Thyroid gland (tissue), 4 donors: Measurements from ENCODE around the gene PLXDC2. TPM values are rescaled to one million over a fixed set of nuclear protein-coding genes. Genes with fewer than 3 reads are reported as not detected.

Experiments used
- DNase-seq, 2 donors: peaks; one replicate each; pipeline ENCODE4 v3.0.0-alpha.2; 2019
- H3K27ac ChIP-seq, 3 donors: fragments of 200-600 bp; sonication (generic); 1 replicate in 2 of 3; 2 replicates in 1 of 3; pipeline ENCODE4 v1.5.1; 2016 to 2019; ENCODE audit warnings: mild to moderate bottlenecking in 1 of 3, moderate library complexity in 1 of 3
- H3K27me3 ChIP-seq: fragments of 200-600 bp; sonication (generic); one replicate; pipeline ENCODE4 v1.5.1; 2019
- H3K36me3 ChIP-seq, 2 donors: fragments of 200-600 bp; sonication (generic); one replicate each; pipeline ENCODE4 v1.5.1; 2016 to 2019
- H3K4me1 ChIP-seq, 2 donors: fragments of 200-600 bp; sonication (generic); one replicate each; pipeline ENCODE4 v1.5.1; 2017 to 2019
- H3K4me3 ChIP-seq, 3 donors: fragments of 200-600 bp; sonication (generic); replicated peaks in 1 of 3; 1 replicate in 2 of 3; 2 replicates in 1 of 3; pipeline ENCODE4 v1.5.1; 2016; ENCODE audit warnings: mild to moderate bottlenecking in 1 of 3
- H3K9me3 ChIP-seq: fragments of 200-600 bp; sonication (generic); one replicate; pipeline ENCODE4 v1.5.1; 2017
- POLR2A ChIP-seq, 2 donors: fragments of 450-650 bp; IDR thresholded peaks; one replicate each; pipeline ENCODE4 v1.6.1; 2017; ENCODE audit warnings: antibody characterized with exemption in 2 of 2, mild to moderate bottlenecking in 2 of 2, moderate library complexity in 1 of 2
- WGBS, 2 donors: methylation state at CpG; one replicate each; pipeline ENCODE4 v1.1.5; 2017; 5-methylcytosine and 5-hydroxymethylcytosine counted together
- intact Hi-C: fragments of 100-400 bp; cut with DNase I; formaldehyde crosslinking; loops from one replicate; pipeline ENCODE4 v1.15.1; 2023
- total RNA-seq, 4 donors: library from RNA; depleted of rRNA; stranded (reverse); fragments of >200 nt; gene quantifications; one replicate each; pipeline ENCODE4 v1.2.3, GENCODE V29; 2016
- TF ChIP-seq, protein P1 (sequence below), 6 experiments: fragments of 200-600 bp in 3 of 6; fragments of 450-650 bp in 3 of 6; sonication (generic) in 3 of 6; IDR thresholded peaks; one replicate each; pipeline ENCODE4 v1.5.1; 2016 to 2019; ENCODE audit warnings: antibody characterized with exemption in 6 of 6, mild to moderate bottlenecking in 2 of 6, inconsistent platforms in 1 of 6, moderate library complexity in 1 of 6

The PLXDC2 gene
- total RNA-seq, 4 donors from 2014 or later, result 44.6 to 91.0 (median 47.6) TPM

DNA sequence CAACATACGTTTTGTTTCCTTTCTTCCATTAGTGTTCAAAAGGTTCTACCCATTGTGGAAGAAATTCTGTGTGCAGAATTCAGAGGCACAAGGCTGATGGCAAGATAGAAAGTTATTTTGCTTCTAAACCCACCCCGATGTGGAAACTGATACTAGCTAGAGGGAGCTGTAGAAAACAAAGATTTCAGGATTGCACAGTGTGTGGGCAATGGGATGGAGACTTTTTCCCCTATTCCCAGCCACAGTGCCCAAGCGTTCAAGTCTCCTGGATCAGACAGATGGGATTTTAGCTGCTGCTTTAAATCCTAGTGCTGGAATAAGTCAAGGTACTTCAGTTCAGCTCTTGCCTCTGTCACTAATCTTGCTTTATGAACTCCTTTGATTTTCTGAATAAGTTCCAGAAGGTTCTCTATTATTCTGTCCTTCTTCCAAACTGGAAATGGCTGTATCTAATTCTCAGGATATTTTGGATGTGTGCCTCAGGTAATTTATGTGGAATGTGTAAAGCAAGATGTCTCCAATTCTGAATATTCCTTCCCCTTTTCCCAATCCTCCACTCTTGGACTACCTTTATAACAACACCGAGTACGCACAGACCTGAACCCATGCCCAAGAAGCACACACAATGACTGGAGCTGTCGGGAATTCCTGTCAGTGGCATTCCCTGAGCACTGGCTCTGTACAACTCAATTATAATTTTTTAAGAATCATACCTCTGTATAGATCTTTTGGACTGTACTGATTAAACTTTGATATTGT, 473.0 kb downstream of the PLXDC2 start:
- Histone ChIP-seq H3K27ac (no peak overlapping the region), H3K36me3 (no peaks in the 10 kb centered on the region), H3K4me1 (no peaks in the 10 kb centered on the region), H3K9me3 (no peaks in the 10 kb centered on the region), H3K27me3 (no peaks in the 10 kb centered on the region), H3K4me3 (no peak overlapping the region)
- intact Hi-C loops, result no loop called here
- no peak for DNase-seq
- WGBS, 2 donors, result 69 to 76% methylated on average over 6 of the region's 6 CpGs
- TF ChIP-seq POLR2A (IDR thresholded peaks at IDR 0.05), result no peak
- TF ChIP-seq, protein P1, sequence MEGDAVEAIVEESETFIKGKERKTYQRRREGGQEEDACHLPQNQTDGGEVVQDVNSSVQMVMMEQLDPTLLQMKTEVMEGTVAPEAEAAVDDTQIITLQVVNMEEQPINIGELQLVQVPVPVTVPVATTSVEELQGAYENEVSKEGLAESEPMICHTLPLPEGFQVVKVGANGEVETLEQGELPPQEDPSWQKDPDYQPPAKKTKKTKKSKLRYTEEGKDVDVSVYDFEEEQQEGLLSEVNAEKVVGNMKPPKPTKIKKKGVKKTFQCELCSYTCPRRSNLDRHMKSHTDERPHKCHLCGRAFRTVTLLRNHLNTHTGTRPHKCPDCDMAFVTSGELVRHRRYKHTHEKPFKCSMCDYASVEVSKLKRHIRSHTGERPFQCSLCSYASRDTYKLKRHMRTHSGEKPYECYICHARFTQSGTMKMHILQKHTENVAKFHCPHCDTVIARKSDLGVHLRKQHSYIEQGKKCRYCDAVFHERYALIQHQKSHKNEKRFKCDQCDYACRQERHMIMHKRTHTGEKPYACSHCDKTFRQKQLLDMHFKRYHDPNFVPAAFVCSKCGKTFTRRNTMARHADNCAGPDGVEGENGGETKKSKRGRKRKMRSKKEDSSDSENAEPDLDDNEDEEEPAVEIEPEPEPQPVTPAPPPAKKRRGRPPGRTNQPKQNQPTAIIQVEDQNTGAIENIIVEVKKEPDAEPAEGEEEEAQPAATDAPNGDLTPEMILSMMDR (IDR thresholded peaks at IDR 0.05), result no peak

DNA sequence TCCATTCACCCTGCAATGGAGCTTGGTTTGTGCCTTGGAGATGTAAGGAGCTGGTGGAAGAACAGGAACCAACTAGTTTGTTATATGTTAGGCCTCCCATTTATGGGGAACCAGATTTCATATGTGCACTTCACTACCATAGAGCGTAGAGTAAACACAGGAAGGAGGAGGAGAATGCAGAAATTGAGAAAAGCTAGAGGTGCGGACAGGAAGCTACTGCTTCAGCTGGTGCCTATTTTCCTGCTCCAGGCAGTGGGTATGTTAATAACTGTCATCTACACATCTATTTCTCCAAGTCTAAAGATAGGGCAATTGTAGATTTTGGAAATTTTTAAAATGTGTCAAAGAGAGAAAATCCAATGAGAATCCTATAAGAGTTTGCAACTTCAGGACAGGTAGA, 482.2 kb downstream of the PLXDC2 start:
- Histone ChIP-seq H3K4me1 (no peaks in the 10 kb centered on the region), H3K36me3 (no peaks in the 10 kb centered on the region), H3K27ac (no peak overlapping the region), H3K27me3 (no peaks in the 10 kb centered on the region), H3K9me3 (no peaks in the 10 kb centered on the region), H3K4me3 (no peak overlapping the region)
- no peak for DNase-seq
- TF ChIP-seq, protein P1 (IDR thresholded peaks at IDR 0.05), result no peak
- TF ChIP-seq POLR2A (IDR thresholded peaks at IDR 0.05), result no peak
- intact Hi-C loops, result no loop called here
- 50 to 66% methylated on average over 2 of the region's 2 CpGs for WGBS, 2 donors

DNA sequence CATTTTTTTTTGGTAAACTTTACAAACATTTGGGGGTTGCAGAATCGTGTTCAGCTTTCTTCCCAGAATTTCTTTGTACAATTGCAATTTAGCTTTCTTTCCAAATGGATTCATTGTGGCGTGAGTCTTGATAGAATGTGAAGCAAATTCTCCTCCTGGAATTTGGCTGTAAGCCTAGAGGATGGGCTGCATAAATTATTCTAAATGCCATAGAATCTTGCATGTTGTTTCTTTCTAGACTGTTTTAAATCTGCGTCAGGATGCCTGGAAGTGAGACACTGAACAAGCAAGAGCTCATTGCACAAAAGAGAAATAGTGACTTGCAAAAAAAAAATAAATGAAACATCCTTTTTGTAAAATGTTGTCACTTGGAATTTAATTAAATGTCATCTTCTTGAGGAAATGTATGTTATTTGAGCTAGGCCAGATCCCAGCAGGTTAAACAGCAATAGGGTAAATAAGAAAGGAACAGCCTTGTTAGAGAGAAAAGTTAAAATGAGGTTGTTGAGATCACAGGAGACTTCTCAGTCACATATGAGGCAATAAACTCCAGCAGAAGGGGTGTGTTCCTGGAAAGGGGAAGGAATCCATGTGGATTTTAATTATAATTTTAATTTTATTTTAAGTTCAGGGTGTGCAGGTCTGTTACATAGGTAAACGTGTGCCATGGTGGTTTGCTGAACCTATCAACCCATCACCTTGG, 483.0 kb downstream of the PLXDC2 start:
- DNase-seq, result no peak
- TF ChIP-seq, protein P1 (IDR thresholded peaks at IDR 0.05), result no peak
- no peak for TF ChIP-seq POLR2A (IDR thresholded peaks at IDR 0.05)
- WGBS, 2 donors, result 67 to 70% methylated on average over 4 of the region's 4 CpGs
- no peaks in the 10 kb centered on the region for H3K27me3 ChIP-seq
- H3K9me3 ChIP-seq, result no peaks in the 10 kb centered on the region
- H3K4me3 ChIP-seq, result no peak overlapping the region
- intact Hi-C loops, result no loop called here
- H3K27ac ChIP-seq, result no peak overlapping the region
- no peaks in the 10 kb centered on the region for H3K36me3 ChIP-seq
- no peaks in the 10 kb centered on the region for H3K4me1 ChIP-seq

DNA sequence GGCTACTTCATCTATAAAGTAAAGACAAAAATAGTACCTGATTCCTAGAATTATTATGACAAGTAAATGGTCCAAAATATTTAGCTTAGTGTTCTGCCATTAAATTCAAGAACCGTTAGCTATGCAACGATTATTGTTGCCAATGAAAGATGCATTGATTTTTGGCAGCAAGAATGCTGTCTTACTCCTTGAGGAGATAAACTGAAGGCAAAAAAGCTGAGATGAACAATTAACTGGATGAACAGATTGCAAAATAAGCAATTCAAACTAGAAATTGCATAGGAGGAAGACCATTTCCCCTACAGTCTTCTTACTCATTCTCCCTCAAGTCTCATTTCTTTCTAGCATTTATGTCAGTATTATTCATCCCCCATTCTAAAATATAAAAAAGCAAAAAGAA, 484.5 kb downstream of the PLXDC2 start:
- WGBS, 2 donors, result 80 to 87% methylated on average over 2 of the region's 2 CpGs
- DNase-seq, result no peak
- H3K9me3 ChIP-seq, result no peaks in the 10 kb centered on the region
- no peak overlapping the region for H3K27ac ChIP-seq
- H3K36me3 ChIP-seq, result no peaks in the 10 kb centered on the region
- no peak overlapping the region for H3K4me3 ChIP-seq
- no peaks in the 10 kb centered on the region for H3K27me3 ChIP-seq
- intact Hi-C loops, result no loop called here
- TF ChIP-seq POLR2A (IDR thresholded peaks at IDR 0.05), result no peak
- TF ChIP-seq, protein P1 (IDR thresholded peaks at IDR 0.05), result no peak
- H3K4me1 ChIP-seq, result no peaks in the 10 kb centered on the region

DNA sequence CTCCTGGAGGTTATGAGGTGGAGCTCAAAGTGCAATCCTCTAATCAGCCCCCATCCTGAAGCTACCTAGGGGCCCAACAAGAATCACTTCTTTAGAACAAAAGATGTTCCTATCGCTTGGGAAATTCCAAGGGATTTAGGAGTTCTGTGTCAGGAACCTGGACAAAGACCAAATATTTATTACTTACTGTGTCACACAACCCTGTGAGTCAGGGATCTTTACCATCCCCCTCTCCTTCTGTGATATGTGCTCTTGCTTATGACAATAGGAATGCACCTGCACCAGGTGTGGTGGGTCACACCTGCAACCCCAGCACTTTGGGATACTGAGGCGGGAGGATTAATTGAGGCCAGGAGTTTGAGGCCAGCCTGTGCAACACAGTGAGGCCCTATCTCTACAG, 485.8 kb downstream of the PLXDC2 start:
- no peaks in the 10 kb centered on the region for H3K4me1 ChIP-seq
- H3K27ac ChIP-seq, result no peak overlapping the region
- no peak for TF ChIP-seq POLR2A (IDR thresholded peaks at IDR 0.05)
- TF ChIP-seq, protein P1 (IDR thresholded peaks at IDR 0.05), result no peak
- DNase-seq, result no peak
- 97 to 100% methylated on average over 2 of the region's 2 CpGs for WGBS, 2 donors
- intact Hi-C loops, result no loop called here
- H3K27me3 ChIP-seq, result no peaks in the 10 kb centered on the region
- H3K9me3 ChIP-seq, result no peaks in the 10 kb centered on the region
- H3K36me3 ChIP-seq, result no peaks in the 10 kb centered on the region
- H3K4me3 ChIP-seq, result no peak overlapping the region
